OCI-LY3 (cell line): ENCODE measurements around the gene C18orf63.

ENCODE experiments used
- EZH2phosphoT487 ChIP-seq: fragments of 200-600 bp; shearing (Covaris generic); IDR thresholded peaks from 2 replicates; pipeline ENCODE4 v1.6.1; 2018; ENCODE audit warnings: antibody characterized with exemption, mixed run types, low read depth
- TF ChIP-seq, protein P1 (sequence below): fragments of 200-600, 300-600 bp; sonication (generic); IDR thresholded peaks from 2 replicates; pipeline ENCODE4 v1.5.1; 2014; ENCODE audit warnings: antibody characterized with exemption, low read length, low read depth

DNA sequence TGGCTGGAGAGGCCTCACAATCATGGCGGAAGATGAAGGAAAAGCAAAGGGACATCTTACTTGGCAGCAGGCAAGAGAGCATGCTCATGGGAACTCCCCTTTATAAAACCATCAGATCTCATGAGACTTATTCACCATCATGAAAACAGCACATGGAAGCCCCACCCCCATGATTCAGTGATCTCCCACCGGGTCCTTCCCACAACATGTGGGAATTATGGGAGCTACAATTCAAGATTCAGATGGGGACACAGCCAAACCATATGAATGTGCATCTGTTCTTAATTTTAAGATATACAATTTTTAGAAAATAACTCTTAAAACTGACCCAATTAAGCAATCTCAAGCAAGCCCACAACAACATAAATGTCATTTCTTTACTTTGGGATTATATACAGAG is 12.6 kb downstream of the C18orf63 start:
- TF ChIP-seq, protein P1, sequence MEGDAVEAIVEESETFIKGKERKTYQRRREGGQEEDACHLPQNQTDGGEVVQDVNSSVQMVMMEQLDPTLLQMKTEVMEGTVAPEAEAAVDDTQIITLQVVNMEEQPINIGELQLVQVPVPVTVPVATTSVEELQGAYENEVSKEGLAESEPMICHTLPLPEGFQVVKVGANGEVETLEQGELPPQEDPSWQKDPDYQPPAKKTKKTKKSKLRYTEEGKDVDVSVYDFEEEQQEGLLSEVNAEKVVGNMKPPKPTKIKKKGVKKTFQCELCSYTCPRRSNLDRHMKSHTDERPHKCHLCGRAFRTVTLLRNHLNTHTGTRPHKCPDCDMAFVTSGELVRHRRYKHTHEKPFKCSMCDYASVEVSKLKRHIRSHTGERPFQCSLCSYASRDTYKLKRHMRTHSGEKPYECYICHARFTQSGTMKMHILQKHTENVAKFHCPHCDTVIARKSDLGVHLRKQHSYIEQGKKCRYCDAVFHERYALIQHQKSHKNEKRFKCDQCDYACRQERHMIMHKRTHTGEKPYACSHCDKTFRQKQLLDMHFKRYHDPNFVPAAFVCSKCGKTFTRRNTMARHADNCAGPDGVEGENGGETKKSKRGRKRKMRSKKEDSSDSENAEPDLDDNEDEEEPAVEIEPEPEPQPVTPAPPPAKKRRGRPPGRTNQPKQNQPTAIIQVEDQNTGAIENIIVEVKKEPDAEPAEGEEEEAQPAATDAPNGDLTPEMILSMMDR: no peak
- no peak for TF ChIP-seq EZH2phosphoT487
